Stimulated activated CD4-positive, alpha-beta T cell treated with anti-CD3 and anti-CD28 coated beads, Interleukin-1b, Interleukin-23, amount 100 ng/mL, for 4 hours (primary cell): ENCODE results near the gene DNLZ.

Experiments
- DNase-seq, 2 donors: peaks; one replicate each; pipeline ENCODE4 v3.0.0-alpha.2; 2020; ENCODE audit warnings: low read depth in 2 of 2

The DNLZ gene

GRCh38 chr9:136396219-136396515, 32.6 kb upstream of the DNLZ start:
- DNase-seq = no peak

- no peak for DNase-seq
Observed at GRCh38 chr9:136395345-136396218, 32.0 kb upstream of the DNLZ start.

- DNase-seq = no peak
Observed at GRCh38 chr9:136395020-136395340, 31.4 kb upstream of the DNLZ start.

GRCh38 chr9:136394312-136395019, 30.9 kb upstream of the DNLZ start:
- no peak for DNase-seq

- no peak for DNase-seq
Observed at GRCh38 chr9:136393531-136393930, 30.0 kb upstream of the DNLZ start.

- DNase-seq = no peak
Observed at GRCh38 chr9:136392538-136393449, 29.2 kb upstream of the DNLZ start.

GRCh38 chr9:136391737-136392537, 28.4 kb upstream of the DNLZ start:
- DNase-seq = no peak

- DNase-seq = no peak
Observed at GRCh38 chr9:136389396-136389795, 25.9 kb upstream of the DNLZ start.

GRCh38 chr9:136387217-136387616, 23.7 kb upstream of the DNLZ start:
- no peak for DNase-seq

GRCh38 chr9:136386018-136386417, 22.5 kb upstream of the DNLZ start:
- no peak for DNase-seq

GRCh38 chr9:136385015-136385414, 21.5 kb upstream of the DNLZ start:
- DNase-seq = peak in 1 of 2 donors; percentile 25

- no peak for DNase-seq
Observed at GRCh38 chr9:136383436-136383835, 19.9 kb upstream of the DNLZ start.

GRCh38 chr9:136381966-136382513, 18.5 kb upstream of the DNLZ start:
- DNase-seq = no peak

GRCh38 chr9:136381311-136381710, 17.8 kb upstream of the DNLZ start:
- DNase-seq = no peak

- DNase-seq = no peak
Observed at GRCh38 chr9:136380381-136380780, 16.8 kb upstream of the DNLZ start.

- no peak for DNase-seq
Observed at GRCh38 chr9:136379891-136380290, 16.3 kb upstream of the DNLZ start.

- no peak for DNase-seq
Observed at GRCh38 chr9:136379401-136379800, 15.9 kb upstream of the DNLZ start.

- DNase-seq = no peak
Observed at GRCh38 chr9:136379003-136379287, 15.4 kb upstream of the DNLZ start.

GRCh38 chr9:136378170-136379002, 14.8 kb upstream of the DNLZ start:
- no peak for DNase-seq

- DNase-seq = no peak
Observed at GRCh38 chr9:136377341-136378169, 14.0 kb upstream of the DNLZ start.
